Measurements from ENCODE around the gene NLGN2. TPM values are rescaled to one million over a fixed set of nuclear protein-coding genes. Genes with fewer than 3 reads are reported as not detected.

NLGN2 gene
- total and polyA plus RNA-seq, 2 experiments from 2014 or later = 14.4 to 38.7 TPM

DNA sequence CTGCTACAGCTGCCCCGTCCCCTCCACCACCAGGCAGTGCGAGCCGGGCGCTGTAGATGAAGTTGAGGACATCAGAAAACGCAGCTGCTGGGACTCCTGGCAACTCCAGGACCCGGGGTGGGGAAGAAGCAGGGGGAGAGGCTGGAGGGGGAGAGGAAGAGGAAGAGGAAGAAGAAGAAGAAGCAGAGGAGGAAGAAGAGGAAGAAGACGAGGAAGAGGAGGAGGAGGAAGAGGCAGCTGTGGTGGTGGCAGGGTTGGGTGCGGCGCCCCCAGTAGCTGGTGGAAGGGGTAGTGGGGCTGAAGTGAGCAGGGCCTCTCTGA lies 58.6 kb downstream of the NLGN2 start:
- peaks cover 8% of the 10 kb centered on the region; the same call in 1 of the 2 replicates for H3K4me1 ChIP-seq (ENCODE audit: insufficient read depth)
- no peak for TF ChIP-seq ZNF331 (CRISPR knock-in tag; IDR thresholded peaks at IDR 0.05; ENCODE audit: low read depth)
- TF ChIP-seq, protein P1, sequence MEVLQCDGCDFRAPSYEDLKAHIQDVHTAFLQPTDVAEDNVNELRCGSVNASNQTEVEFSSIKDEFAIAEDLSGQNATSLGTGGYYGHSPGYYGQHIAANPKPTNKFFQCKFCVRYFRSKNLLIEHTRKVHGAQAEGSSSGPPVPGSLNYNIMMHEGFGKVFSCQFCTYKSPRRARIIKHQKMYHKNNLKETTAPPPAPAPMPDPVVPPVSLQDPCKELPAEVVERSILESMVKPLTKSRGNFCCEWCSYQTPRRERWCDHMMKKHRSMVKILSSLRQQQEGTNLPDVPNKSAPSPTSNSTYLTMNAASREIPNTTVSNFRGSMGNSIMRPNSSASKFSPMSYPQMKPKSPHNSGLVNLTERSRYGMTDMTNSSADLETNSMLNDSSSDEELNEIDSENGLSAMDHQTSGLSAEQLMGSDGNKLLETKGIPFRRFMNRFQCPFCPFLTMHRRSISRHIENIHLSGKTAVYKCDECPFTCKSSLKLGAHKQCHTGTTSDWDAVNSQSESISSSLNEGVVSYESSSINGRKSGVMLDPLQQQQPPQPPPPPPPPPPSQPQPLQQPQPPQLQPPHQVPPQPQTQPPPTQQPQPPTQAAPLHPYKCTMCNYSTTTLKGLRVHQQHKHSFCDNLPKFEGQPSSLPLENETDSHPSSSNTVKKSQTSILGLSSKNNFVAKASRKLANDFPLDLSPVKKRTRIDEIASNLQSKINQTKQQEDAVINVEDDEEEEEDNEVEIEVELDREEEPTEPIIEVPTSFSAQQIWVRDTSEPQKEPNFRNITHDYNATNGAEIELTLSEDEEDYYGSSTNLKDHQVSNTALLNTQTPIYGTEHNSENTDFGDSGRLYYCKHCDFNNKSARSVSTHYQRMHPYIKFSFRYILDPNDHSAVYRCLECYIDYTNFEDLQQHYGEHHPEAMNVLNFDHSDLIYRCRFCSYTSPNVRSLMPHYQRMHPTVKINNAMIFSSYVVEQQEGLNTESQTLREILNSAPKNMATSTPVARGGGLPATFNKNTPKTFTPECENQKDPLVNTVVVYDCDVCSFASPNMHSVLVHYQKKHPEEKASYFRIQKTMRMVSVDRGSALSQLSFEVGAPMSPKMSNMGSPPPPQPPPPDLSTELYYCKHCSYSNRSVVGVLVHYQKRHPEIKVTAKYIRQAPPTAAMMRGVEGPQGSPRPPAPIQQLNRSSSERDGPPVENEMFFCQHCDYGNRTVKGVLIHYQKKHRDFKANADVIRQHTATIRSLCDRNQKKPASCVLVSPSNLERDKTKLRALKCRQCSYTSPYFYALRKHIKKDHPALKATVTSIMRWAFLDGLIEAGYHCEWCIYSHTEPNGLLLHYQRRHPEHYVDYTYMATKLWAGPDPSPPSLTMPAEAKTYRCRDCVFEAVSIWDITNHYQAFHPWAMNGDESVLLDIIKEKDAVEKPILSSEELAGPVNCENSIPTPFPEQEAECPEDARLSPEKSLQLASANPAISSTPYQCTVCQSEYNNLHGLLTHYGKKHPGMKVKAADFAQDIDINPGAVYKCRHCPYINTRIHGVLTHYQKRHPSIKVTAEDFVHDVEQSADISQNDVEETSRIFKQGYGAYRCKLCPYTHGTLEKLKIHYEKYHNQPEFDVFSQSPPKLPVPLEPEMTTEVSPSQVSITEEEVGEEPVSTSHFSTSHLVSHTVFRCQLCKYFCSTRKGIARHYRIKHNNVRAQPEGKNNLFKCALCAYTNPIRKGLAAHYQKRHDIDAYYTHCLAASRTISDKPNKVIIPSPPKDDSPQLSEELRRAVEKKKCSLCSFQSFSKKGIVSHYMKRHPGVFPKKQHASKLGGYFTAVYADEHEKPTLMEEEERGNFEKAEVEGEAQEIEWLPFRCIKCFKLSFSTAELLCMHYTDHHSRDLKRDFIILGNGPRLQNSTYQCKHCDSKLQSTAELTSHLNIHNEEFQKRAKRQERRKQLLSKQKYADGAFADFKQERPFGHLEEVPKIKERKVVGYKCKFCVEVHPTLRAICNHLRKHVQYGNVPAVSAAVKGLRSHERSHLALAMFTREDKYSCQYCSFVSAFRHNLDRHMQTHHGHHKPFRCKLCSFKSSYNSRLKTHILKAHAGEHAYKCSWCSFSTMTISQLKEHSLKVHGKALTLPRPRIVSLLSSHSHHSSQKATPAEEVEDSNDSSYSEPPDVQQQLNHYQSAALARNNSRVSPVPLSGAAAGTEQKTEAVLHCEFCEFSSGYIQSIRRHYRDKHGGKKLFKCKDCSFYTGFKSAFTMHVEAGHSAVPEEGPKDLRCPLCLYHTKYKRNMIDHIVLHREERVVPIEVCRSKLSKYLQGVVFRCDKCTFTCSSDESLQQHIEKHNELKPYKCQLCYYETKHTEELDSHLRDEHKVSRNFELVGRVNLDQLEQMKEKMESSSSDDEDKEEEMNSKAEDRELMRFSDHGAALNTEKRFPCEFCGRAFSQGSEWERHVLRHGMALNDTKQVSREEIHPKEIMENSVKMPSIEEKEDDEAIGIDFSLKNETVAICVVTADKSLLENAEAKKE (CRISPR knock-in tag; IDR thresholded peaks at IDR 0.05) = no peak
- TF ChIP-seq NANOG (IDR thresholded peaks at IDR 0.05; ENCODE audit: borderline replicate concordance) = no peak
- TF ChIP-seq, protein P2, sequence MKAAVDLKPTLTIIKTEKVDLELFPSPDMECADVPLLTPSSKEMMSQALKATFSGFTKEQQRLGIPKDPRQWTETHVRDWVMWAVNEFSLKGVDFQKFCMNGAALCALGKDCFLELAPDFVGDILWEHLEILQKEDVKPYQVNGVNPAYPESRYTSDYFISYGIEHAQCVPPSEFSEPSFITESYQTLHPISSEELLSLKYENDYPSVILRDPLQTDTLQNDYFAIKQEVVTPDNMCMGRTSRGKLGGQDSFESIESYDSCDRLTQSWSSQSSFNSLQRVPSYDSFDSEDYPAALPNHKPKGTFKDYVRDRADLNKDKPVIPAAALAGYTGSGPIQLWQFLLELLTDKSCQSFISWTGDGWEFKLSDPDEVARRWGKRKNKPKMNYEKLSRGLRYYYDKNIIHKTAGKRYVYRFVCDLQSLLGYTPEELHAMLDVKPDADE (IDR thresholded peaks at IDR 0.05) = no peak
- no peak for TF ChIP-seq JUNB (IDR thresholded peaks at IDR 0.05; ENCODE audit: unreplicated experiment)
- no peak for TF ChIP-seq ZNF114 (CRISPR knock-in tag; IDR thresholded peaks at IDR 0.05)
- TF ChIP-seq, protein P3, sequence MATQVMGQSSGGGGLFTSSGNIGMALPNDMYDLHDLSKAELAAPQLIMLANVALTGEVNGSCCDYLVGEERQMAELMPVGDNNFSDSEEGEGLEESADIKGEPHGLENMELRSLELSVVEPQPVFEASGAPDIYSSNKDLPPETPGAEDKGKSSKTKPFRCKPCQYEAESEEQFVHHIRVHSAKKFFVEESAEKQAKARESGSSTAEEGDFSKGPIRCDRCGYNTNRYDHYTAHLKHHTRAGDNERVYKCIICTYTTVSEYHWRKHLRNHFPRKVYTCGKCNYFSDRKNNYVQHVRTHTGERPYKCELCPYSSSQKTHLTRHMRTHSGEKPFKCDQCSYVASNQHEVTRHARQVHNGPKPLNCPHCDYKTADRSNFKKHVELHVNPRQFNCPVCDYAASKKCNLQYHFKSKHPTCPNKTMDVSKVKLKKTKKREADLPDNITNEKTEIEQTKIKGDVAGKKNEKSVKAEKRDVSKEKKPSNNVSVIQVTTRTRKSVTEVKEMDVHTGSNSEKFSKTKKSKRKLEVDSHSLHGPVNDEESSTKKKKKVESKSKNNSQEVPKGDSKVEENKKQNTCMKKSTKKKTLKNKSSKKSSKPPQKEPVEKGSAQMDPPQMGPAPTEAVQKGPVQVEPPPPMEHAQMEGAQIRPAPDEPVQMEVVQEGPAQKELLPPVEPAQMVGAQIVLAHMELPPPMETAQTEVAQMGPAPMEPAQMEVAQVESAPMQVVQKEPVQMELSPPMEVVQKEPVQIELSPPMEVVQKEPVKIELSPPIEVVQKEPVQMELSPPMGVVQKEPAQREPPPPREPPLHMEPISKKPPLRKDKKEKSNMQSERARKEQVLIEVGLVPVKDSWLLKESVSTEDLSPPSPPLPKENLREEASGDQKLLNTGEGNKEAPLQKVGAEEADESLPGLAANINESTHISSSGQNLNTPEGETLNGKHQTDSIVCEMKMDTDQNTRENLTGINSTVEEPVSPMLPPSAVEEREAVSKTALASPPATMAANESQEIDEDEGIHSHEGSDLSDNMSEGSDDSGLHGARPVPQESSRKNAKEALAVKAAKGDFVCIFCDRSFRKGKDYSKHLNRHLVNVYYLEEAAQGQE (IDR thresholded peaks at IDR 0.05; ENCODE audit: unreplicated experiment) = no peak
- TF ChIP-seq, protein P4, sequence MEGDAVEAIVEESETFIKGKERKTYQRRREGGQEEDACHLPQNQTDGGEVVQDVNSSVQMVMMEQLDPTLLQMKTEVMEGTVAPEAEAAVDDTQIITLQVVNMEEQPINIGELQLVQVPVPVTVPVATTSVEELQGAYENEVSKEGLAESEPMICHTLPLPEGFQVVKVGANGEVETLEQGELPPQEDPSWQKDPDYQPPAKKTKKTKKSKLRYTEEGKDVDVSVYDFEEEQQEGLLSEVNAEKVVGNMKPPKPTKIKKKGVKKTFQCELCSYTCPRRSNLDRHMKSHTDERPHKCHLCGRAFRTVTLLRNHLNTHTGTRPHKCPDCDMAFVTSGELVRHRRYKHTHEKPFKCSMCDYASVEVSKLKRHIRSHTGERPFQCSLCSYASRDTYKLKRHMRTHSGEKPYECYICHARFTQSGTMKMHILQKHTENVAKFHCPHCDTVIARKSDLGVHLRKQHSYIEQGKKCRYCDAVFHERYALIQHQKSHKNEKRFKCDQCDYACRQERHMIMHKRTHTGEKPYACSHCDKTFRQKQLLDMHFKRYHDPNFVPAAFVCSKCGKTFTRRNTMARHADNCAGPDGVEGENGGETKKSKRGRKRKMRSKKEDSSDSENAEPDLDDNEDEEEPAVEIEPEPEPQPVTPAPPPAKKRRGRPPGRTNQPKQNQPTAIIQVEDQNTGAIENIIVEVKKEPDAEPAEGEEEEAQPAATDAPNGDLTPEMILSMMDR (conservative IDR thresholded peaks at IDR 0.05; ENCODE audit: low read depth in 2 of 2) = no peak
- TF ChIP-seq CREB1 (CRISPR knock-in tag; IDR thresholded peaks at IDR 0.05; ENCODE audit: low read depth) = no peak
- no peak for TF ChIP-seq EZH2phosphoT487 (IDR thresholded peaks at IDR 0.05; ENCODE audit: unreplicated experiment)
- no peak for TF ChIP-seq EZH2 (IDR thresholded peaks at IDR 0.05; ENCODE audit: low read depth, unreplicated experiment)
- no peak for TF ChIP-seq POLR2AphosphoS5 (IDR thresholded peaks at IDR 0.05; ENCODE audit: low read depth)
- TF ChIP-seq STAT1 (IDR thresholded peaks at IDR 0.05; ENCODE audit: unreplicated experiment) = no peak
- no peak for DNase-seq (ENCODE audit: low spot score)
- H3K27ac Mint-ChIP-seq = no peak overlapping the region
- peaks cover 8% of the 10 kb centered on the region for H3K36me3 Mint-ChIP-seq (ENCODE audit: low read depth)
- H3K9me2 ChIP-seq (ENCODE audit: insufficient read depth) = no peaks in the 10 kb centered on the region
- 0 out of 2 replicates have a peak, but pooled peaks cover 10% of the 10 kb centered on the region for H3K79me2 ChIP-seq (replicated peaks; ENCODE audit: insufficient read depth)
- H3F3A ChIP-seq (replicated peaks; ENCODE audit: low read depth) = no peaks in the 10 kb centered on the region
- no peak for ATAC-seq
- no peaks in the 10 kb centered on the region for H3K9me3 Mint-ChIP-seq
- H3K27me3 ChIP-seq (ENCODE audit: insufficient read depth) = no peaks in the 10 kb centered on the region
- H2AFZ ChIP-seq = no peak overlapping the region
- no peak overlapping the region for H3K4me2 ChIP-seq
- peaks cover 11% of the 10 kb centered on the region for H3K27me3 Mint-ChIP-seq (ENCODE audit: insufficient read depth, low read depth, poor library complexity)
- H4K20me1 ChIP-seq (replicated peaks; ENCODE audit: insufficient read depth) = no peaks in the 10 kb centered on the region
- H3K4me1 Mint-ChIP-seq = peaks cover 11% of the 10 kb centered on the region
- no peak overlapping the region for H3K4me3 ChIP-seq
- H3K36me3 ChIP-seq (ENCODE audit: insufficient read depth) = no peaks in the 10 kb centered on the region
- no peak overlapping the region for H3K4me3 Mint-ChIP-seq
- H3K27ac ChIP-seq (ENCODE audit: low read depth) = no peak overlapping the region

Data from GM23338 (cell line).